K562 (cell line): Measurements from ENCODE around the gene UVRAG. TPM values are rescaled to one million over a fixed set of nuclear protein-coding genes. Genes with fewer than 3 reads are reported as not detected.

ENCODE experiments used
- ATAC-seq: fragments of 200-7000 bp; cut with Tn5 transposase; 3 replicates; pipeline ENCODE4 v1.9.1; 2020; ENCODE audit warnings: moderate library complexity
- BruUV-seq: library from RNA; stranded (reverse); fragments of 400-500 nt; replicated peaks from 2 replicates; lab custom pipeline; 2021; lab: Mats Ljungman, UMichigan
- CTCF ChIA-PET: fragments of 300-600 bp; formaldehyde crosslinking; extraction: SDS; loops from one replicate; lab custom pipeline; 2021; ENCODE audit warnings: low intra/inter-chr PET ratio; lab: Yijun Ruan, JAX
- POLR2A ChIA-PET: fragments of 300-600, 350-650 bp; sonication (Branson Sonifier 250); formaldehyde crosslinking; extraction: SDS; loops from one replicate; lab custom pipeline; 2021; ENCODE audit warnings: antibody characterized with exemption, inconsistent platforms; lab: Yijun Ruan, JAX
- DNase-seq, 4 experiments: peaks; one replicate each; pipeline versions ENCODE4 v3.0.0 to v3.0.0-alpha.2; 2011 to 2018; ENCODE audit warnings: low spot score in 3 of 4, mixed read lengths in 3 of 4; ENCODE audit errors: extremely low read depth in 1 of 4
- FAIRE-seq: peaks from 2 replicates; lab custom pipeline; 2011; peaks lifted over from hg19 to GRCh38; lab: Jason Lieb, UNC
- H2AFZ ChIP-seq: 2 replicates; pipeline ENCODE4 v1.6.0; 2011; ENCODE audit warnings: low read depth, low read length, control low read depth, inconsistent platforms
- H3K27ac ChIP-seq: fragments of 200-600 bp; 3 replicates; pipeline ENCODE4 v1.8.0; 2011; ENCODE audit warnings: low read depth, mild to moderate bottlenecking, control low read depth, inconsistent platforms, low read length, moderate library complexity, mixed read lengths; ENCODE audit errors: extremely low read depth
- H3K27me3 ChIP-seq, 2 experiments: fragments of 300-600 bp in 1 of 2; 2 replicates in 1 of 2; 3 replicates in 1 of 2; pipeline versions ENCODE4 v1.6.0 to v1.8.0; 2011; ENCODE audit warnings: inconsistent platforms in 2 of 2, low read length in 2 of 2, mild to moderate bottlenecking in 1 of 2, mixed read lengths in 1 of 2, moderate library complexity in 1 of 2; ENCODE audit not compliant: control insufficient read depth in 2 of 2, insufficient read depth in 2 of 2
- H3K36me3 ChIP-seq: fragments of 300-600 bp; 3 replicates; pipeline ENCODE4 v1.8.0; 2011; ENCODE audit warnings: mild to moderate bottlenecking, low read length, inconsistent platforms; ENCODE audit not compliant: control insufficient read depth, insufficient read depth
- H3K4me1 ChIP-seq, 2 experiments: fragments of 200-600 bp in 1 of 2; replicated peaks in 1 of 2; 2 replicates in 1 of 2; 3 replicates in 1 of 2; pipeline versions ENCODE4 v1.5.1 to v1.8.0; 2011; ENCODE audit warnings: inconsistent platforms in 2 of 2, low read length in 2 of 2, mild to moderate bottlenecking in 1 of 2, mixed read lengths in 1 of 2, moderate library complexity in 1 of 2; ENCODE audit not compliant: control insufficient read depth in 2 of 2, insufficient read depth in 2 of 2
- H3K4me2 ChIP-seq: 2 replicates; pipeline ENCODE4 v1.6.1; 2011; ENCODE audit warnings: low read length, control low read depth, inconsistent platforms, mixed read lengths; ENCODE audit not compliant: insufficient read depth
- H3K4me3 ChIP-seq: fragments of 200-600 bp; sonication (generic), shearing (Covaris generic); 2 replicates; pipeline ENCODE4 v1.5.1; 2016; ENCODE audit warnings: control low read depth, inconsistent platforms
- H3K79me2 ChIP-seq: fragments of 200-600 bp; 3 replicates; pipeline ENCODE4 v1.8.0; 2011; ENCODE audit warnings: low read length, inconsistent platforms; ENCODE audit not compliant: control insufficient read depth, insufficient read depth
- H3K9ac ChIP-seq, 2 experiments: 2 replicates each; pipeline versions ENCODE4 v1.6.0 to v1.6.1; 2011; ENCODE audit warnings: low read depth in 2 of 2, low read length in 2 of 2, control low read depth in 1 of 2, inconsistent platforms in 1 of 2, mild to moderate bottlenecking in 1 of 2, mixed read lengths in 1 of 2; ENCODE audit not compliant: insufficient read depth in 1 of 2
- H3K9me1 ChIP-seq: one replicate; pipeline ENCODE4 v1.6.0; 2011; ENCODE audit warnings: inconsistent platforms, mild to moderate bottlenecking, low read length, moderate library complexity; ENCODE audit not compliant: control insufficient read depth, insufficient read depth
- H3K9me3 ChIP-seq: replicated peaks from 2 replicates; pipeline ENCODE4 v1.5.1; 2011; ENCODE audit warnings: low read depth, low read length, inconsistent platforms; ENCODE audit not compliant: control insufficient read depth, insufficient read depth
- H4K20me1 ChIP-seq: replicated peaks from 2 replicates; pipeline ENCODE4 v1.6.1; 2011; ENCODE audit warnings: low read length, inconsistent platforms, mixed read lengths; ENCODE audit not compliant: control insufficient read depth, insufficient read depth
- JUNB ChIP-seq: fragments of 450-650 bp; formaldehyde crosslinking; conservative IDR thresholded peaks from 2 replicates; pipeline ENCODE4 v1.4.0; 2020; ENCODE audit warnings: mild to moderate bottlenecking
- KDM4B ChIP-seq, 2 experiments: fragments of 450-650 bp in 1 of 2; sonication (generic) in 1 of 2; IDR thresholded peaks; 2 replicates each; pipeline ENCODE4 v1.6.1; 2016 to 2017; ENCODE audit warnings: borderline replicate concordance in 2 of 2, antibody characterized with exemption in 1 of 2, low read depth in 1 of 2, mild to moderate bottlenecking in 1 of 2
- STAT5B ChIP-seq: fragments of 250-450 bp; sonication (Bioruptor Pico); IDR thresholded peaks from 2 replicates; pipeline ENCODE4 v1.8.0; 2021; ENCODE audit warnings: mild to moderate bottlenecking, inconsistent platforms
- TCF7 ChIP-seq: sonication (generic); IDR thresholded peaks from 2 replicates; pipeline ENCODE4 v1.6.1; 2016; ENCODE audit warnings: antibody characterized with exemption, borderline replicate concordance
- ZNF146 ChIP-seq: IDR thresholded peaks from one replicate; pipeline ENCODE4 v1.6.1; 2018; ENCODE audit warnings: missing compliant biosample characterization; ENCODE audit not compliant: unreplicated experiment
- WGBS: fragments of 100-300 bp; shearing (Covaris generic); methylation state at CpG from one replicate; pipeline ENCODE4 v1.1.6; 2016; ENCODE audit warnings: low coverage, mixed read lengths; ENCODE audit not compliant: insufficient coverage; ENCODE audit errors: missing lambda C conversion rate; 5-methylcytosine and 5-hydroxymethylcytosine counted together
- in situ Hi-C: fragments of 300-500 bp; cut with MboI; formaldehyde crosslinking; loops from 4 replicates; pipeline ENCODE4 v1.15.0; 2018; ENCODE audit warnings: inconsistent platforms, mixed read lengths
- intact Hi-C: fragments of 100-400 bp; cut with micrococcal nuclease; formaldehyde crosslinking; loops from 2 replicates; pipeline ENCODE4 v1.14.2; 2022
- polyA plus RNA-seq, 8 experiments: library from polyadenylated mRNA; depleted of rRNA in 4 of 8; stranded (reverse) in 5 of 8; unstranded in 3 of 8; fragments of >200 nt; fragmentation: Nextera tagmentation in 2 of 8; fragmentation: Illumina TruSeq in 1 of 8; extraction: Ambion mirVana in 2 of 8; extraction: Trizol in 1 of 8; gene quantifications; 2 replicates each; pipeline versions ENCODE4 v1.2.1 to v1.2.3, GENCODE V29; 2011 to 2014; ENCODE audit warnings: inconsistent platforms in 1 of 8, missing spikeins in 1 of 8
- total RNA-seq, 7 experiments: library from RNA; depleted of rRNA in 6 of 7; stranded (reverse); fragments of >200 nt in 6 of 7; fragmentation: Illumina TruSeq in 2 of 7; extraction: Trizol in 2 of 7; gene quantifications; 2 replicates each; pipeline versions ENCODE4 v1.2.1 to v1.2.3, GENCODE V29; 2011 to 2021; ENCODE audit warnings: low replicate concordance in 1 of 7

UVRAG gene
- total and polyA plus RNA-seq, 9 of the 15 experiments (the other 6 are each of a cell fraction or from before 2014, with no cell fraction given), result 3.1 to 17.8 (median 12.4) TPM

DNA sequence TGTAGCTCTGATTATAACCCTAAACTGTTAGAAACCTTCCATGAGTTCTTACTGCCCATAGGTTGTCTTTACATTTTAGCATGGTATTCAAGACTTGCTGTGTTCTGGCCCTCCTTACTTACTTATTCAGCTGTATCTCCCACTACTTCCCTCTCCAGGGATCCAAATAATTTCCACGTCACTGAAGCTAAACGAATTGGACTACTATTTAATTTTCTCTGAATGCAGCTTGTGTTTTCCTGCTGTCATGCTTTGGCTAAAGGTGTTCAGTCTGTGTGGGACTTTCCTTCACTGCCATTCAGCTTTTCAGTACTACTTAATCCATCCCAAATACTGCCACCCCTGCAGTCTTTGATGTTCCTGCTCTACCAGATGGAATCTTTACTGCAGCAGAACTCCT, 88.3 kb downstream of the UVRAG start:
- Histone ChIP-seq H3K9me3 (no peaks in the 10 kb centered on the region), H3K79me2 (peaks cover 7% of the 10 kb centered on the region; the same call in 1 of the 3 replicates), H3K27me3 (no peaks in the 10 kb centered on the region), H2AFZ (no peak overlapping the region), H3K27ac (no peak overlapping the region), H4K20me1 (no peaks in the 10 kb centered on the region), H3K4me2 (no peak overlapping the region), H3K9ac (no peak overlapping the region), H3K36me3 (peaks cover 4% of the 10 kb centered on the region; the same call in 2 of the 3 replicates), H3K4me1 (no peaks in the 10 kb centered on the region), H3K4me3 (no peak overlapping the region), H3K9me1 (no peaks in the 10 kb centered on the region)
- TF ChIP-seq STAT5B (CRISPR knock-in tag) (no peak), JUNB (CRISPR knock-in tag) (no peak)
- ATAC-seq (no peak), FAIRE-seq (no peak), DNase-seq (no peak)
- 36% methylated on average over 2 of the region's 2 CpGs for WGBS
- in situ Hi-C loops, result loop anchor here (5.0 kb wide), 1 partner anchor 244 kb away; no protein-coding TSS in a partner anchor
- intact Hi-C loops, result no loop called here
- ChIA-PET POLR2A (interaction anchor here (0.6 kb wide), 1 partner anchor 10 kb away, joined by 3 read pairs; no protein-coding TSS in a partner anchor), CTCF (no interaction called here)
- no TSS peak for BruUV-seq

DNA sequence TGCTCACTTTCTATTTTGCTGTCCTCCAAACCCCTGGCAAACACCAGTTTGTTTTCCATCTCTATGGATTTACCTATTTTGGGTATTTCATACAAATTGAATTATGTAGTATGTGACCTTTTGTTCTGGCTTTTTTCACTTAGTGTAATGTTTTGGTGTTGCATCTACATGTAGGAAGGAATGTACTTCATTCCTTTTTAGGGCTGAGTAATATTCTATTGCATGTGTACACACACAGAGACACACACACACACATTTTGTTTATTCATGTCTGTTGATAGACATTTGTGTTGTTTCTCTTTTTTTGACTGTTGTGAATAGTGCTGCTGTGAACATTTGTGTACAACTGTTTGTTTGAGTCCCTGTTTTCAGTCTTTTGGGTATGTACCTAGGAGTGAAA, 90.4 kb downstream of the UVRAG start:
- POLR2A ChIA-PET, result interaction anchor here (0.6 kb wide), 1 partner anchor 106 kb away, joined by 3 read pairs; no protein-coding TSS in a partner anchor
- Histone ChIP-seq H3K9ac (no peak overlapping the region), H3K79me2 (peaks cover 7% of the 10 kb centered on the region; the same call in 1 of the 3 replicates), H3K27me3 (no peaks in the 10 kb centered on the region), H2AFZ (no peak overlapping the region)
- TF ChIP-seq KDM4B (IDR thresholded peaks at IDR 0.05; ENCODE audit: borderline replicate concordance in 2 of 2, low read depth in 1 of 2), result no peak
- TF ChIP-seq TCF7, result no peak
- TF ChIP-seq ZNF146, result peak; percentile 59
- TF ChIP-seq, all 486 proteins: peak for 1
- Histone ChIP-seq H4K20me1 (no peaks in the 10 kb centered on the region), H3K36me3 (no peaks in the 10 kb centered on the region), H3K4me3 (no peak overlapping the region), H3K27ac (no peak overlapping the region), H3K4me1 (no peaks in the 10 kb centered on the region), H3K4me2 (no peak overlapping the region), H3K9me1 (no peaks in the 10 kb centered on the region), H3K9me3 (no peaks in the 10 kb centered on the region)
- CTCF ChIA-PET, result no interaction called here
- intact Hi-C loops (no loop called here), in situ Hi-C loops (no loop called here)
- BruUV-seq, result no TSS peak
- FAIRE-seq (peak; percentile 6), ATAC-seq (no peak), DNase-seq (no peak)
